SK-N-SH (cell line): ENCODE data around the gene PRR36.
"Not testable (repeated sequence)": the region's sequence is repeated elsewhere in the genome, so short reads cannot be mapped to it uniquely, and the experiment has no call there.

Experiments used
- CHD2 ChIP-seq: fragments of 150-350 bp; IDR thresholded peaks from 2 replicates; pipeline ENCODE4 v1.6.1; 2018; ENCODE audit warnings: low read length; ENCODE audit not compliant: partially characterized antibody
- CTCF ChIP-seq: fragments of 200-600 bp; sonication (generic); IDR thresholded peaks from 2 replicates; pipeline ENCODE4 v1.6.1; 2017; ENCODE audit warnings: antibody characterized with exemption, mild to moderate bottlenecking, moderate library complexity
- GABPA ChIP-seq: IDR thresholded peaks from 2 replicates; pipeline ENCODE4 v1.4.0; 2012; ENCODE audit warnings: low read depth, mild to moderate bottlenecking
- PBX3 ChIP-seq: IDR thresholded peaks from 2 replicates; pipeline ENCODE4; 2012
- POLR2AphosphoS5 ChIP-seq: IDR thresholded peaks from 2 replicates; pipeline ENCODE4 v1.6.1; 2012; ENCODE audit warnings: low read depth, low read length
- RXRA ChIP-seq: IDR thresholded peaks from 2 replicates; pipeline ENCODE4 v1.4.0; 2012; ENCODE audit warnings: low read depth, mild to moderate bottlenecking, borderline replicate concordance
- SIN3A ChIP-seq: IDR thresholded peaks from 2 replicates; pipeline ENCODE4 v1.6.1; 2012; ENCODE audit warnings: low read depth, mild to moderate bottlenecking, low read length, moderate library complexity, borderline replicate concordance
- TAF1 ChIP-seq: IDR thresholded peaks from 2 replicates; pipeline ENCODE4 v1.6.1; 2012; ENCODE audit warnings: low read depth, mild to moderate bottlenecking, low read length, moderate library complexity, borderline replicate concordance
- ZBTB33 ChIP-seq: IDR thresholded peaks from 2 replicates; pipeline ENCODE4 v1.4.0; 2012; ENCODE audit warnings: low read depth, borderline replicate concordance

GRCh38 chr19:7893362-7894101 is 19.3 kb upstream of the PRR36 start:
- not testable (repeated sequence) for TF ChIP-seq TAF1, CTCF, PBX3, GABPA, RXRA, POLR2AphosphoS5, ZBTB33, CHD2, SIN3A
